Brain microvascular endothelial cell (primary cell): Measurements from ENCODE around the gene ABCC2.

Experiments
- DNase-seq: peaks from one replicate; pipeline ENCODE4 v3.0.0-alpha.2; 2020
- H3K27ac ChIP-seq: fragments of 250-450 bp; sonication (Bioruptor Pico); 2 replicates; pipeline ENCODE4 v1.5.1; 2020; ENCODE audit warnings: mild to moderate bottlenecking, moderate library complexity
- H3K27me3 ChIP-seq: fragments of 250-450 bp; sonication (Bioruptor Pico); replicated peaks from 2 replicates; pipeline ENCODE4 v1.5.1; 2020; ENCODE audit warnings: mild to moderate bottlenecking
- H3K36me3 ChIP-seq: fragments of 250-450 bp; sonication (Bioruptor Pico); replicated peaks from 2 replicates; pipeline ENCODE4 v1.5.1; 2020; ENCODE audit warnings: mild to moderate bottlenecking
- H3K4me3 ChIP-seq: 2 replicates; pipeline ENCODE4 v1.5.1; 2011; ENCODE audit warnings: low read depth, mild to moderate bottlenecking, control low read depth, low read length, moderate library complexity
- CTCF ChIP-seq: IDR thresholded peaks from 2 replicates; pipeline ENCODE4 v1.5.1; 2011; ENCODE audit warnings: low read depth, mild to moderate bottlenecking, moderate library complexity, low read length, control low read depth, inconsistent platforms; ENCODE audit errors: missing control alignments
- in situ Hi-C: cut with HindIII; loops from 2 replicates; pipeline ENCODE4 v1.10.0; 2017; ENCODE audit warnings: low sequenced_read_pairs, low pct_ligation_motif_present

The ABCC2 gene

GRCh38 chr10:99777918-99778714 lies 4.3 kb upstream of the ABCC2 start:
- no peak for DNase-seq
- Histone ChIP-seq H3K36me3 (no peaks in the 10 kb centered on the region), H3K4me3 (no peak overlapping the region), H3K27me3 (no peaks in the 10 kb centered on the region), H3K27ac (no peak overlapping the region)
- no peak for TF ChIP-seq CTCF
- in situ Hi-C loops: no loop called here

- no peak for TF ChIP-seq CTCF
- in situ Hi-C loops: no loop called here
- peak overlapping the region; percentile 30 for H3K4me3 ChIP-seq
- H3K36me3 ChIP-seq: no peaks in the 10 kb centered on the region
- no peaks in the 10 kb centered on the region for H3K27me3 ChIP-seq
- peak overlapping the region; percentile 95 for H3K27ac ChIP-seq
- peak; percentile 66 for DNase-seq
These were observed 3.1 kb upstream of the ABCC2 start for GRCh38 chr10:99779335-99779734.

GRCh38 chr10:99781734-99782429 lies 558 bp upstream of the ABCC2 start:
- TF ChIP-seq CTCF: no peak
- Histone ChIP-seq H3K4me3 (no peak overlapping the region), H3K36me3 (no peaks in the 10 kb centered on the region), H3K27ac (no peak overlapping the region), H3K27me3 (no peaks in the 10 kb centered on the region)
- no peak for DNase-seq
- in situ Hi-C loops: no loop called here

GRCh38 chr10:99784016-99784726 lies 1.7 kb downstream of the ABCC2 start:
- no peak for TF ChIP-seq CTCF
- Histone ChIP-seq H3K27me3 (no peaks in the 10 kb centered on the region), H3K4me3 (no peak overlapping the region), H3K36me3 (no peaks in the 10 kb centered on the region), H3K27ac (peak overlapping the region; percentile 55)
- in situ Hi-C loops: no loop called here
- peak; percentile 80 for DNase-seq

GRCh38 chr10:99784727-99785441 lies 2.4 kb downstream of the ABCC2 start:
- Histone ChIP-seq H3K36me3 (no peaks in the 10 kb centered on the region), H3K27me3 (no peaks in the 10 kb centered on the region), H3K27ac (peak overlapping the region; percentile 55), H3K4me3 (no peak overlapping the region)
- DNase-seq: peak; percentile 12
- no peak for TF ChIP-seq CTCF
- in situ Hi-C loops: no loop called here
